Astrocyte of the spinal cord (primary cell): Measurements from ENCODE around the gene SPEG.

Source experiments
- DNase-seq: peaks from one replicate; pipeline ENCODE4 v3.0.0; 2011; ENCODE audit warnings: low read depth, low spot score
- H3K4me3 ChIP-seq: 2 replicates; pipeline ENCODE4 v1.5.1; 2011; ENCODE audit warnings: low read depth, mild to moderate bottlenecking, low read length, moderate library complexity
- CTCF ChIP-seq: IDR thresholded peaks from 2 replicates; pipeline ENCODE4 v1.5.1; 2012; ENCODE audit warnings: low read depth, mild to moderate bottlenecking, low read length, inconsistent platforms
- in situ Hi-C: cut with HindIII; loops from 2 replicates; pipeline ENCODE4 v1.10.0; 2017; ENCODE audit warnings: low sequenced_read_pairs

The SPEG gene

GRCh38 chr2:219483451-219484342 is 49.1 kb downstream of the SPEG start:
- no peak for DNase-seq
- in situ Hi-C loops, result no loop called here
- TF ChIP-seq CTCF, result no peak
- no peak overlapping the region for H3K4me3 ChIP-seq

DNA sequence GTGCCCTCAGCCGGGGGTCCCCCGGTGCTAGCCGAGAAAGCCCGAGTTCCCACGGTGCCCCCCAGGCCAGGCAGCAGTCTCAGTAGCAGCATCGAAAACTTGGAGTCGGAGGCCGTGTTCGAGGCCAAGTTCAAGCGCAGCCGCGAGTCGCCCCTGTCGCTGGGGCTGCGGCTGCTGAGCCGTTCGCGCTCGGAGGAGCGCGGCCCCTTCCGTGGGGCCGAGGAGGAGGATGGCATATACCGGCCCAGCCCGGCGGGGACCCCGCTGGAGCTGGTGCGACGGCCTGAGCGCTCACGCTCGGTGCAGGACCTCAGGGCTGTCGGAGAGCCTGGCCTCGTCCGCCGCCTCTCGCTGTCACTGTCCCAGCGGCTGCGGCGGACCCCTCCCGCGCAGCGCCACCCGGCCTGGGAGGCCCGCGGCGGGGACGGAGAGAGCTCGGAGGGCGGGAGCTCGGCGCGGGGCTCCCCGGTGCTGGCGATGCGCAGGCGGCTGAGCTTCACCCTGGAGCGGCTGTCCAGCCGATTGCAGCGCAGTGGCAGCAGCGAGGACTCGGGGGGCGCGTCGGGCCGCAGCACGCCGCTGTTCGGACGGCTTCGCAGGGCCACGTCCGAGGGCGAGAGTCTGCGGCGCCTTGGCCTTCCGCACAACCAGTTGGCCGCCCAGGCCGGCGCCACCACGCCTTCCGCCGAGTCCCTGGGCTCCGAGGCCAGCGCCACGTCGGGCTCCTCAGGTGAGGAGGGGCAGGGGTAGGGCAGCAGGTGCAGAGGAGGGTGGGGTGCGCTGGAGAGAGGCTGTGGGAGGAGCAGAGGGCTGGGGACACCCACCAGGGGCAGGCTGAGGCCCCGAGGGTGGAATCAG is 49.9 kb downstream of the SPEG start:
- TF ChIP-seq CTCF, result no peak
- DNase-seq, result no peak
- in situ Hi-C loops, result no loop called here
- H3K4me3 ChIP-seq, result no peak overlapping the region

- no peak overlapping the region for H3K4me3 ChIP-seq
- TF ChIP-seq CTCF, result no peak
- in situ Hi-C loops, result no loop called here
These were observed 50.5 kb downstream of the SPEG start for GRCh38 chr2:219485201-219485580.

GRCh38 chr2:219486380-219486959 is 51.8 kb downstream of the SPEG start:
- H3K4me3 ChIP-seq, result no peak overlapping the region
- TF ChIP-seq CTCF, result no peak
- DNase-seq, result no peak
- in situ Hi-C loops, result no loop called here

More at GRCh38 chr2:219485201-219485580, 50.5 kb downstream of the SPEG start:
- no peak for DNase-seq

DNA sequence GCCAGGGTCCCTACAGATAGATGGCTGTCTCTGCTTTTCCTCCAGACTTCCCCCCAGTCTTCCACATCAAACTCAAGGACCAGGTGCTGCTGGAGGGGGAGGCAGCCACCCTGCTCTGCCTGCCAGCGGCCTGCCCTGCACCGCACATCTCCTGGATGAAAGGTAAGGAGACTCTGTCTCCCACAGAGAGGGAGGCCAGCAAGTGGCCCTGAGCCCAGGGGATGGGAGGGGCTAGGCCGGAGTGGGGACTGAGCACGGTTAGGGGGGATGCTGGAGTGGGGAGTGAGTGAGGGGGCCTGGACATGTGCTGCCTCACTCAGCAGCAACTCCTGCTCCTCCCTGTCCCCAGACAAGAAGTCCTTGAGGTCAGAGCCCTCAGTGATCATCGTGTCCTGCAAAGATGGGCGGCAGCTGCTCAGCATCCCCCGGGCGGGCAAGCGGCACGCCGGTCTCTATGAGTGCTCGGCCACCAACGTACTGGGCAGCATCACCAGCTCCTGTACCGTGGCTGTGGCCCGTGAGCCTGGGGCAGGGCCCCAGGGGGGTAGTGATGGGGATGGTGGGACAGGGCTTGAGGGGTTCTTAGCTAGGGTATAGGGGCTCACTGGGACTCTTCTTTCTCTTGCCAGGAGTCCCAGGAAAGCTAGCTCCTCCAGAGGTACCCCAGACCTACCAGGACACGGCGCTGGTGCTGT is 53.7 kb downstream of the SPEG start:
- TF ChIP-seq CTCF, result no peak
- in situ Hi-C loops, result no loop called here
- no peak overlapping the region for H3K4me3 ChIP-seq

GRCh38 chr2:219488844-219489194 is 54.2 kb downstream of the SPEG start:
- in situ Hi-C loops, result no loop called here
- no peak for DNase-seq
- no peak overlapping the region for H3K4me3 ChIP-seq
- TF ChIP-seq CTCF, result no peak

More for the DNA sequence above, 53.7 kb downstream of the SPEG start:
- no peak for DNase-seq
